Esophagus squamous epithelium (tissue), 4 donors: ENCODE results near the gene CRB2.

Experiments
- POLR2A ChIP-seq, 4 donors: fragments of 450-650 bp; IDR thresholded peaks; one replicate each; pipeline ENCODE4 v1.6.1; 2017; ENCODE audit warnings: antibody characterized with exemption in 4 of 4, mild to moderate bottlenecking in 4 of 4, moderate library complexity in 3 of 4
- TF ChIP-seq, protein P1 (sequence below), 6 experiments: fragments of 450-650 bp in 4 of 6; fragments of 200-600 bp in 2 of 6; sonication (generic) in 2 of 6; IDR thresholded peaks; one replicate each; pipeline ENCODE4 v1.5.1; 2016 to 2019; ENCODE audit warnings: antibody characterized with exemption in 6 of 6, mild to moderate bottlenecking in 4 of 6, moderate library complexity in 4 of 6

DNA sequence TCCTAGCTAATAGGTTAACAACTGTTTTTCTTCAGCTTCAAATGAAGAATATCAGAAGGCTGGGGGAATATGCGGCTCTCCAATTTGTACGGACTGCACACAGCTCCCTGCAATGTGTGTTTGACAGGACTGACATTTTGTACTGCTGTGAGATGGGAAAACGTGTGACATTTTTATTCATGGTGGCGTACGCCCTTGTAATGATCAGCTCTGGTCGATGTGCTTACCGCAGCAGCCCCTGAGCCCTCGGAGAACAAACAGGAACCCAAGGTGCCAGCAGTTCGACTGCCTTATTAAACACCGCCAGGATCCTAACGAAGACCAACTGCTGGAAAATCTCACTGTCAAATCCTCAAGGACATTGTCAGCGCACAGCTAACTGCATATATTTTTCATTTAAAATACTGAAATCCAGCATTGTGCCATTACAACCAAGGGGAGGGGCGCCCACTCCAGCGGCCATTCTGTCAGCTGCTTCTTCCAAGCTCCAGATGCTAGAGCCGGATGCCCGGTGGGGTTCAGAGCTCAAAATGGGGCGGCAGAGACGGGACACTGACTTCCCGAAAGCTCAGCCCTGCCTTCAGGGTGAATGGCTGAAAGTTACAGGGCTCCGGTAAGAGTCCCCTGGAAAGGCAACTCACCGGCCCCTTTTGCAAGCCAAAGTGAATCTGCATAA lies 66.8 kb downstream of the CRB2 start:
- TF ChIP-seq, protein P1, sequence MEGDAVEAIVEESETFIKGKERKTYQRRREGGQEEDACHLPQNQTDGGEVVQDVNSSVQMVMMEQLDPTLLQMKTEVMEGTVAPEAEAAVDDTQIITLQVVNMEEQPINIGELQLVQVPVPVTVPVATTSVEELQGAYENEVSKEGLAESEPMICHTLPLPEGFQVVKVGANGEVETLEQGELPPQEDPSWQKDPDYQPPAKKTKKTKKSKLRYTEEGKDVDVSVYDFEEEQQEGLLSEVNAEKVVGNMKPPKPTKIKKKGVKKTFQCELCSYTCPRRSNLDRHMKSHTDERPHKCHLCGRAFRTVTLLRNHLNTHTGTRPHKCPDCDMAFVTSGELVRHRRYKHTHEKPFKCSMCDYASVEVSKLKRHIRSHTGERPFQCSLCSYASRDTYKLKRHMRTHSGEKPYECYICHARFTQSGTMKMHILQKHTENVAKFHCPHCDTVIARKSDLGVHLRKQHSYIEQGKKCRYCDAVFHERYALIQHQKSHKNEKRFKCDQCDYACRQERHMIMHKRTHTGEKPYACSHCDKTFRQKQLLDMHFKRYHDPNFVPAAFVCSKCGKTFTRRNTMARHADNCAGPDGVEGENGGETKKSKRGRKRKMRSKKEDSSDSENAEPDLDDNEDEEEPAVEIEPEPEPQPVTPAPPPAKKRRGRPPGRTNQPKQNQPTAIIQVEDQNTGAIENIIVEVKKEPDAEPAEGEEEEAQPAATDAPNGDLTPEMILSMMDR (IDR thresholded peaks at IDR 0.05) = no peak
- TF ChIP-seq POLR2A (IDR thresholded peaks at IDR 0.05) = no peak
